ENCODE measurements around the gene TEX26. TPM values are rescaled to one million over a fixed set of nuclear protein-coding genes. Genes with fewer than 3 reads are reported as not detected.

Gene TEX26
- total RNA-seq, 2 experiments from 2014 or later = not detected

DNA sequence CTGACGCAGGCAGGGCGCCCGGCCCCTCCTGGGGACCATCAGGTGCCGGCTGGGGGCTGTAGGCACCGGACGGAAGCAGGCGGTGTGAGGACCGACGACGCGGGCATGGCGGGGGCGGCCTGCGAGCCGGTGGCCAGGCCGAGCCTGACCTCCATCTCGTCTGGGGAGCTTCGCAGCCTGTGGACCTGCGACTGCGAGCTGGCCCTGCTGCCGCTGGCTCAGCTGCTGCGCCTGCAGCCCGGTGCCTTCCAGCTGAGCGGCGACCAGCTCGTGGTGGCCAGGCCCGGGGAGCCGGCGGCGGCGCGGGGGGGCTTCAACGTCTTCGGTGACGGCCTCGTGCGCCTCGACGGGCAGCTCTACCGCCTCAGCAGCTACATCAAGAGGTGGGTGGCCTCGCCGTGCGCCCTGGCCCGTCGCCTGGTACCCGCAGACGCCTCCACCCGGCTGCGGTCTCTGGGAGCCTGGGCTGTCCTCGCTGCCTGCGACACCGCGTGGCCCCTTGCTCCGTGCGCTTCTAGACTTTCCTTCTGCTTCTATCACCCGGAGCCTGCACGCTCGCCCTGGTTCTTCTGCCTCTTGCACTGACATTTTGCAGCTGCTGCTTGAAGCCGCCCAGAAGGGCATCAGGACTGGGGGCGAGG is 25.9 kb upstream of the TEX26 start:
- ChIA-PET CTCF (no interaction called here), POLR2A (interaction anchor here (0.7 kb wide), 1 partner anchor 214 kb away, joined by 5 read pairs; no protein-coding TSS in a partner anchor)
- Mint-ChIP-seq H3K4me1 (peaks cover 18% of the 10 kb centered on the region), H3K27ac (no peak overlapping the region), H3K36me3 (ENCODE audit: low read depth) (no peaks in the 10 kb centered on the region), H3K4me3 (no peak overlapping the region), H3K27me3 (peaks cover 69% of the 10 kb centered on the region), H3K9me3 (peaks cover 2% of the 10 kb centered on the region)
- no peak for DNase-seq

DNA sequence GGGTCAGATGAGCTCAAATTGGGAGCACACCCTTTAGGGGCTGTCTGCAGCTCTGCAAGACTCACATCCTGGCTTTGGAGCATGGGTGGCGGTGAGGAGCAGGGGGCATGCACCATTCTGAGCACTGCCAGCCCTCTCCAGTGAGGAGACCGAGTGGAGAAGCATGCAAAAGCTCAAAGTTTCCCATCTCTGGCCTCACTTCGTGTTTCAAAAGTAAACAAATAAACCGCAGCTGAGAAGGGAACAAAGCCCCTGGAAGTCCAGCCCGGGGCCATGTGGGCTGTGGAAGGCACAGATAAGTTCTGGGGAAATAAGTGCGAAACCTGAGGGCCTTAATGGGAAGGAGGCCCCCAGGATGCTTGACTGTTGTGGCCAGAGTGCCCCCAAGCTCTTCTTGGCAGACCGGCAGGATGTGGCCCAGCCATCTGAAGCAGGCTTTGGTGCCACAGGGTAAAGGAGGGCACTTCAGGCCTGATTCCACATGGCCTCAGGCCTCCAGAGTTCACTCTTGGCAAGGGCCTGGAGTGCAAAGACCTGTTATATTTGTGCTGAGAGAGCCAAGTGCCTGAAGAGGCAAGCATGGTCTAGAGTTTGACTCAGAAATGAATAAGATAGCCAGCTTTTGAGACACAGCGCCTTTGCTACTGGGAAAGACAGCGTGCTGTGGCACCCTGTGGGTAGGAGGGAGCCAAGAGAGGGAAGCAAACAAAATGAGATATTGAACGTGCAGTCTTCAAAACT is 25.2 kb upstream of the TEX26 start:
- ChIA-PET POLR2A (interaction anchor here (0.7 kb wide), 1 partner anchor 213 kb away, joined by 5 read pairs; no protein-coding TSS in a partner anchor), CTCF (no interaction called here)
- Mint-ChIP-seq H3K27ac (no peak overlapping the region), H3K4me1 (peaks cover 18% of the 10 kb centered on the region), H3K36me3 (ENCODE audit: low read depth) (no peaks in the 10 kb centered on the region), H3K4me3 (no peak overlapping the region), H3K9me3 (peaks cover 2% of the 10 kb centered on the region), H3K27me3 (peaks cover 73% of the 10 kb centered on the region)
- no peak for DNase-seq

DNA sequence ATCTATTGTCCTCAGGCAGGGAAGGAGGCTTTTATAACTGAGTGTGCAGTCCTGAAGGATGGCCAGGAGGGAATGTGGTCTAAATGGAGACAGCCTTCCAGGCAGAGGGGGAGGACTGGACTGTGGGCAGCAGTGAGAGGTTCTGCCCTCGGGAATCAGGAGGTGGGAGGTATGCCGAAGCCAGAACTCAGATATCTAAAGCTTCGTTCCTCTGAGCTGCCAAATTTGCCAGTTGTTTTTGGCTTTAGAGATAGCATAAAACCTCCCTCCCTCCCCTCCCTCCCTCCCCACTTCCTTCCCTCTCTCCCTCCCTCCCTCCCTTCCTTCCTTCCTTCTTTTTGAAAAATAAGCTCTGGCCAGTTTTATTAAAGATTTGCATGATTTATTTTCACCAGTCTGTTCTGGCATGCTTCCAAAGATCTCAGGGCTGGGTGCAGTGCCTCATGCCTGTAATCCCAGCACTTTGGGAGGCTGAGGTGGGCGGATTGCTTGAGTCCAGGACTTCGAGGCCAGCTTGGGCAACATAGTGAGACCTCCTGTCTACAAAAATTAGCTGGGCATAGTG is 24.0 kb upstream of the TEX26 start:
- H3K9me3 Mint-ChIP-seq = peaks cover 2% of the 10 kb centered on the region
- POLR2A ChIA-PET = no interaction called here
- no peak for DNase-seq
- H3K36me3 Mint-ChIP-seq (ENCODE audit: low read depth) = no peaks in the 10 kb centered on the region
- H3K27me3 Mint-ChIP-seq = peaks cover 66% of the 10 kb centered on the region
- CTCF ChIA-PET = interaction anchor here (0.9 kb wide), 1 partner anchor 12 kb away, joined by 3 read pairs; no protein-coding TSS in a partner anchor
- no peak overlapping the region for H3K27ac Mint-ChIP-seq
- peaks cover 18% of the 10 kb centered on the region for H3K4me1 Mint-ChIP-seq
- H3K4me3 Mint-ChIP-seq = no peak overlapping the region

DNA sequence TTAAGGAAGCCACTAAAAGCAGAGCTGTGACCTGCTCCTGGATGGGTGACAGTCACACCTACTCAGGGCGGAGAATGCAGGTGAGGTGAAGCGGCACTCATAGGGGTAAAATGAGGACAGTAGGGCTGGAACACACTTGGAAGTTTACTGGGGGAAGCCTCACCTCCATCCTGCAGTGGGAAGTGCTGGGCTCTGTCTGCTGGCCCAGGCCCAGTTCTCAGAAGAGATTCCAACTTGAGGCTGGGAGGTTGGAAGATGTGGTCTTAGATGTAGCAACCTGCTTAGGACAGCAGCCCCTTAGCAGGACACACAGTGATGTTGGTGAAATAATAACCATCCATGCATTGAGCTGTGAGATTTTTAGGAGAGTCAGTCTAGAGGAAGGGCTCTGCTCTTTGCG is 21.8 kb upstream of the TEX26 start:
- CTCF ChIA-PET = no interaction called here
- H3K4me3 Mint-ChIP-seq = no peak overlapping the region
- POLR2A ChIA-PET = no interaction called here
- H3K36me3 Mint-ChIP-seq (ENCODE audit: low read depth) = no peaks in the 10 kb centered on the region
- no peak overlapping the region for H3K27ac Mint-ChIP-seq
- H3K27me3 Mint-ChIP-seq = peaks cover 56% of the 10 kb centered on the region
- no peaks in the 10 kb centered on the region for H3K9me3 Mint-ChIP-seq
- H3K4me1 Mint-ChIP-seq = peaks cover 15% of the 10 kb centered on the region
- no peak for DNase-seq

DNA sequence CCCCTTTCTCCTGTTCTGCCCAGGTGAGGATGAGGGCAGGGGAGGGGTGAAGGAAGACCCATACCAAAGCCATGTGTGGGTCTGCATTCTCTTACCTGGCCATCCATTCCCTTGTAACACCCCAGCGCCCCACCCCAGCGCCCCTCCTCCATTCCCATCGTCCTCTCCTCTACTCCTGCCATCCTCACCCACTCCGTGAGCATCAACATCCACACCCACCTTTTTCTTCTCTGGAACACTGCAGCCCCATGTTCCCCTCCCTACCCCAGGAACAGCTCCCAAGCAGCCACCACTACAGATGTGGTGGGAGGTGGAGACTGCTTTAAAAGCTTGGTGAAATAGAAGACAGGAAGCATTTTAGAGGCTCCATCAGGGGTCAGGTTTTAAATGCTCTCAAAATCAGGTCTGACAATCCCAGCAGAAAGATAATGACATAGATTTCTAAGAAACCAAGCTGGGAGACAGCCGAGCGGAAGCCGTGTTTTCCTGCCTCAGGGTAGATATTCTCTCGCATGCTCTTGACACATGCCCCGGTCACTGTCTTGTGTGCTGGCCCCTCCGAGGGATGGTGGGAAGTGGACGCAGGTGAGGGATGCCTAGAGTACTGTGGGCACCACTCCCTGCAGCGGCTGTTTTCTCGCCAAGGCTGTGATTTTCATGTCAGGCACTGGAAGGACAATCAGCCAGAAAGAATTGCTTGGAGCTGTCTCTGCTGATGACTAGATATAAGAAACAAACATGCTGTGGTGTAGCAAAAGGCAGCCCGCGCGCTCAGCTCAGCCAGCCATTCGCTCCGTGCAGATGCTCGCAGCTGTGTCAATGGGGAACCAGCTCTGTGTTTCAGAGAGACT is 16.5 kb upstream of the TEX26 start:
- POLR2A ChIA-PET = no interaction called here
- Mint-ChIP-seq H3K4me1 (no peaks in the 10 kb centered on the region), H3K27ac (no peak overlapping the region), H3K36me3 (ENCODE audit: low read depth) (no peaks in the 10 kb centered on the region), H3K27me3 (peaks cover 49% of the 10 kb centered on the region), H3K9me3 (no peaks in the 10 kb centered on the region), H3K4me3 (no peak overlapping the region)
- DNase-seq = no peak
- CTCF ChIA-PET = interaction anchor here (1.2 kb wide), 1 partner anchor 11 kb away, joined by 3 read pairs; no protein-coding TSS in a partner anchor

DNA sequence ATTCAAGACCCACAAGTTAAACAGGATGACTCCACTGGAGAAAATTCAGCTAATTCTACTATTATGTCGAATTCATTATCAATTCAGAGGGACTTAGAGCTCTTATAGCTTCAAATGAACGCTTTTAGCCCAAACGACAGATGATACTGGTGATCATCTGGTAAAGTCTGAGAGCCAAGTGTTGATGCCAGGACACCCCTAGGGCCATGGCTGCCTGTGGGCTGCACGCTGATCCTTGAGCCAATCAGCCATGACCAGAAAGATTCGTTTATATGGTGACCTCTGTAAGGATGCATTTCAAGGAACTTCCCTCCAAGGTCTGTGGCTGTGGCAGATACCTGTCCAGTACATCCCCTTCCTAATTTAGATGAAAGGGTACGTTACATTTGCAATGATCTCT is 15.5 kb upstream of the TEX26 start:
- no peak for DNase-seq
- POLR2A ChIA-PET = no interaction called here

DNA sequence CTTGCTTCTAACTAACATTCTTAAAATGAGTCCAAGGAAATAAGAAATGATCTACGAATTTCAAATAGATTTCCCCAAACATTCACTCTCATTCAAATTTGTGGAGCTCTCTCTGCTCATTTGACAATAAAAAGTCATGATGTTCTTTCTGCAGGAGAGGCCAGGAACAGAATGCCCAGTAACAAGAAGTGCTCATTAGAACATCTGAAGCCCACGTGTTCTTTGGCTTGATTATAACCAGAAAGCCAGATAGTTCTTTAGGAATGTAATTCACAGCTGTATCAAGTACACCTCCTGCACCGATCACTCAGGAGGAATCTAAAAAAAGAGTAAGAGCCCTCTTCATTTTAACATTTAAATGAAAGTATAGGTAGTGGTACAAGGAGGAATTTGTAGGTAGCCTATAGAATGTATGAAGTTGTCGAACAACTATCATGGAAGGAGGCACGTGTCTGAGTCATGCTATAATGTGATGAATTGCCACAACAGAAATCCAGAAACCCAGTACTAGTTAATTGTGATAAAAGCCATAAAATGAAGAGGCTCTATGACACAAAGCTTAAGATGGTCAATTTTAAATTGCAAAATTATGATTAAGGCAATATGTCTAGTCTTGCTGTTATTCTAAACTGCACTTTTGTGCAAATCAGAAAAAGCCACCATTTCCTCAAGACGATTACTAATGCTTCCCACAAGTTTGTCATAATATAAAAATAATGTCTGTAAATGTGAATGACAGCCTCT is 13.6 kb upstream of the TEX26 start:
- Mint-ChIP-seq H3K27ac (no peak overlapping the region), H3K36me3 (ENCODE audit: low read depth) (no peaks in the 10 kb centered on the region), H3K4me3 (no peak overlapping the region), H3K9me3 (no peaks in the 10 kb centered on the region), H3K27me3 (peaks cover 43% of the 10 kb centered on the region), H3K4me1 (no peaks in the 10 kb centered on the region)
- DNase-seq = no peak
- CTCF ChIA-PET = interaction anchor here (1.0 kb wide), 1 partner anchor 63 kb away, joined by 3 read pairs; no protein-coding TSS in a partner anchor
- POLR2A ChIA-PET = no interaction called here

More for the DNA sequence above, 15.5 kb upstream of the TEX26 start:
- Mint-ChIP-seq H3K4me3 (no peak overlapping the region), H3K36me3 (ENCODE audit: low read depth) (no peaks in the 10 kb centered on the region), H3K9me3 (no peaks in the 10 kb centered on the region), H3K27me3 (peaks cover 46% of the 10 kb centered on the region), H3K27ac (no peak overlapping the region), H3K4me1 (no peaks in the 10 kb centered on the region)
- CTCF ChIA-PET = interaction anchor here (0.5 to 1.2 kb wide), 2 partner anchors 10 to 294 kb away, joined by 3 read pairs; no protein-coding TSS in a partner anchor

DNA sequence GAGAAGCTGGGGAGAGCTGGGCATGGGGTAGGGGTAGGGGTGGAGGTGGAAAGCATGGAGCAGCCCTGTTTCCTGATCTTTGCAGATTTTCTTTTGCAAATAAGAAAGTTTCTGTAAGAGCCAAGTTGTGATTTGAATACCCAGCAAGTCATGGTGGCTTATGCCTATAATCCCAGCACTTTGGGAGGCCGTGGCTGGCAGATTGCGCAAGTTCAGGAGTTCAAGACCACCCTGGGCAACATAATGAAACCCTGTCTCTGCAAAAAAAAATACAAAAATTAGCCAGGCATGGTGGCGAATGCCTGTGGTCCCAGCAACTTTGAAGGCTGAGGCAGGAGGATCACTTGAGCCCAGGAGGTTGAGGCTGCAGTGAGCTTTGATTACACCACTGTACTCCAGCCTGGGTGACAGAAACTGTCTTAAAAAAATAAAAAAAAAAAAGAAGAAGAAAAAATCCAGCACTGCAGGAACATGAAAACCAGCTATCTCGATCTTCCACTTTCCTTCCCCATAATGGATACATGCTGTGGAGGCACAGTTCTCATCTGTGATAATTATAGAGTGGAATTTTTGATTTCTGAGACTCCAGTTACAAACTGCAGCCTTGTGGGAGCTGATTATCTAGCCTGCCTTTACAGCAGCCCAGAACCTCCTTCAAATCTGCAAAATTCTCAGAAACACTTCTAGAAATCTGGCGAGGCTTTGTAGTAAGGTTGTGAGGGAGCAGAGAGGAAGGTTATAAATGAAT is 12.1 kb upstream of the TEX26 start:
- peaks cover under 1% of the 10 kb centered on the region for H3K4me1 Mint-ChIP-seq
- CTCF ChIA-PET = interaction anchor here (0.6 kb wide), 1 partner anchor 383 kb away, joined by 3 read pairs; no protein-coding TSS in a partner anchor
- POLR2A ChIA-PET = interaction anchor here (0.7 kb wide), 1 partner anchor 65 kb away, joined by 3 read pairs; no protein-coding TSS in a partner anchor
- H3K4me3 Mint-ChIP-seq = no peak overlapping the region
- peaks cover 36% of the 10 kb centered on the region for H3K27me3 Mint-ChIP-seq
- H3K27ac Mint-ChIP-seq = no peak overlapping the region
- no peaks in the 10 kb centered on the region for H3K9me3 Mint-ChIP-seq
- DNase-seq = no peak
- no peaks in the 10 kb centered on the region for H3K36me3 Mint-ChIP-seq (ENCODE audit: low read depth)

DNA sequence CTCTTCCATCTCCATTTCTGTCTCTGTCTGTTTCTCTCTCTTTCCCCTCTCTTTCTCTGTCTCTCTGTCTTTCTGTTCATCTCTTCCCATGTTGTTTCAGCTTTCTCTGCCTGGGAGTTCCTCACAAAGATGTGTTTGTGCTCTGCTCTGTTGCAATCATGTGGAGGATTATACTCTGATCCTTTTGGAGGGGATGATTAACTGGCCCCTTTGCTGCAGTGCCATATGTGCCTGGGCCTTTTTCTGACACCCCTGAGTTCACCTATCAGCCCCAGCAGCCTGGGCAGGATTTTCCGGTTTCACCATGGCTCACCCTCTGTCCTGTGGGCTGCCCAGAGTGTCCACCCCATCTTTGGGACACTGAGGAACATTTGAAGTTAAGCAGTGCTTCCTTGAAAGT is 9.0 kb upstream of the TEX26 start:
- Mint-ChIP-seq H3K4me3 (no peak overlapping the region), H3K36me3 (ENCODE audit: low read depth) (no peaks in the 10 kb centered on the region), H3K27ac (no peak overlapping the region), H3K9me3 (no peaks in the 10 kb centered on the region), H3K27me3 (peaks cover 34% of the 10 kb centered on the region), H3K4me1 (peaks cover 3% of the 10 kb centered on the region)
- ChIA-PET POLR2A (no interaction called here), CTCF (no interaction called here)
- no peak for DNase-seq

DNA sequence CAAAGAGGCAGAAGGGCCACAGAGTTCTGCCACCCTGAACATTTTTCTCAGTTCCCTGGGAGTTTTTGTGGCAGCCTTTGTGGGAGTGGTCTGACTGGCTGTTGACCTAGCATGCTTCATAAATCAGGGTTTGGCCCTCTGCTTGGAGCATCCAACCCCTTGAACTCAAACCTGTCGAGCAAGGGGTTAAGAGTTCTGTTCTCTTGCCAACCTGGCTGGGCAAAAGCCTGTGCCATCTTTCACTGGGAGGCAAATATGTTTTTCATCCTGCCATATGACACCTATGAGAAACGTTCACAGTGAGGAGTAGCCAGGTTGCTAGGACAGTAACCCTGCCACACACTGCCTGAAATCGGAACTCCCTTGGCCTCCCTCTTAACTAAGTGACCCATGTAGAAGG is 7.7 kb upstream of the TEX26 start:
- CTCF ChIA-PET = no interaction called here
- H3K4me3 Mint-ChIP-seq = no peak overlapping the region
- DNase-seq = no peak

DNA sequence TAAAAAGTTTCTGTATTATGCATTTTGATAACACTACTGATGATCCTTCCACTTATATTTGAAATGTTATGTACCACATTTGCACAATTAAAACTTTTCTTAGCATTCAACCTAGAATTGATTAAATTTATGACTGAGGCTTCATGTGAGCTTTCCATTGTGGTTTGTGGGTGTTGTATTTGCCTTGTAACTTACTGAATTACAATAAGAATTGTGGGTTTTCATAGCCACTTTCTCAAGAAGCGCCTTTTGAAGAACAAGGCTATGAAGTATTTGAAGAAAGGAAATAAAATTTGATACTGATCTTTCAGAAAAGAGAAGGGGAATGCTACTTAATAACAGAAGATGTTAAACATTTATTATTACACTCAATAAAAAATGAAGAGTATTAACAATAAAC is 7.0 kb upstream of the TEX26 start:
- Mint-ChIP-seq H3K4me3 (no peak overlapping the region), H3K9me3 (no peaks in the 10 kb centered on the region), H3K27ac (no peak overlapping the region), H3K4me1 (peaks cover 3% of the 10 kb centered on the region), H3K36me3 (ENCODE audit: low read depth) (no peaks in the 10 kb centered on the region), H3K27me3 (peaks cover 33% of the 10 kb centered on the region)
- POLR2A ChIA-PET = no interaction called here
- no peak for DNase-seq
- CTCF ChIA-PET = no interaction called here

More for the DNA sequence above, 7.7 kb upstream of the TEX26 start:
- peaks cover 3% of the 10 kb centered on the region for H3K4me1 Mint-ChIP-seq
- H3K27me3 Mint-ChIP-seq = peaks cover 35% of the 10 kb centered on the region
- no peaks in the 10 kb centered on the region for H3K36me3 Mint-ChIP-seq (ENCODE audit: low read depth)
- POLR2A ChIA-PET = no interaction called here
- no peak overlapping the region for H3K27ac Mint-ChIP-seq
- H3K9me3 Mint-ChIP-seq = no peaks in the 10 kb centered on the region
